Coronary artery (tissue), 2 donors: ENCODE results near the gene KCNF1.

Experiments
- DNase-seq: peaks from one replicate; pipeline ENCODE4 v3.0.0-alpha.2; 2017; ENCODE audit warnings: low spot score
- H3K27ac ChIP-seq, 2 donors: fragments of 200-600 bp; sonication (generic); one replicate each; pipeline ENCODE4 v1.5.1; 2016 to 2019
- H3K4me3 ChIP-seq: fragments of 200-600 bp; sonication (generic); 2 replicates; pipeline ENCODE4 v1.5.1; 2016; ENCODE audit warnings: mild to moderate bottlenecking, moderate library complexity
- CTCF ChIP-seq: fragments of 200-600 bp; sonication (generic); IDR thresholded peaks from one replicate; pipeline ENCODE4 v1.5.1; 2019; ENCODE audit warnings: antibody characterized with exemption

KCNF1 gene

GRCh38 chr2:10909050-10909995 lies 2.4 kb upstream of the KCNF1 start:
- Histone ChIP-seq H3K4me3 (no peak overlapping the region), H3K27ac (no peak overlapping the region)
- TF ChIP-seq CTCF = no peak
- no peak for DNase-seq

GRCh38 chr2:10909996-10910341 lies 1.8 kb upstream of the KCNF1 start:
- no peak for DNase-seq
- Histone ChIP-seq H3K4me3 (no peak overlapping the region), H3K27ac (no peak overlapping the region)
- TF ChIP-seq CTCF = no peak

- no peak overlapping the region for H3K27ac ChIP-seq
- DNase-seq = no peak
- H3K4me3 ChIP-seq = no peak overlapping the region
- TF ChIP-seq CTCF = no peak
Measured at GRCh38 chr2:10910625-10911024, 1.1 kb upstream of the KCNF1 start.

- H3K4me3 ChIP-seq = peak overlapping the region; percentile 25
- no peak for TF ChIP-seq CTCF
- DNase-seq = no peak
Measured at GRCh38 chr2:10912076-10912731, 470 bp downstream of the KCNF1 start.

GRCh38 chr2:10912796-10913455 lies 1.2 kb downstream of the KCNF1 start:
- H3K4me3 ChIP-seq = no peak overlapping the region
- no peak for DNase-seq
- H3K27ac ChIP-seq = no peak overlapping the region

More at GRCh38 chr2:10912076-10912731, 470 bp downstream of the KCNF1 start:
- H3K27ac ChIP-seq = no peak overlapping the region

More at GRCh38 chr2:10912796-10913455, 1.2 kb downstream of the KCNF1 start:
- no peak for TF ChIP-seq CTCF
